ENCODE data around the gene TMEM117.

- TF ChIP-seq CTCF (optimal IDR thresholded peaks at IDR 0.05 in 1 of 3, IDR thresholded peaks at IDR 0.05 in 1 of 3, conservative IDR thresholded peaks at IDR 0.05 in 1 of 3; ENCODE audit: extremely low read depth in 1 of 3, insufficient read depth in 2 of 3, low read length in 3 of 3) (no peak), EZH2 (IDR thresholded peaks at IDR 0.05; ENCODE audit: low read length) (no peak)
These were observed 42.2 kb downstream of the TMEM117 start for GRCh38 chr12:43878050-43878449.

Data from keratinocyte (primary cell).